ENCODE data around the gene ATP6V1E1.

The ATP6V1E1 gene

DNA sequence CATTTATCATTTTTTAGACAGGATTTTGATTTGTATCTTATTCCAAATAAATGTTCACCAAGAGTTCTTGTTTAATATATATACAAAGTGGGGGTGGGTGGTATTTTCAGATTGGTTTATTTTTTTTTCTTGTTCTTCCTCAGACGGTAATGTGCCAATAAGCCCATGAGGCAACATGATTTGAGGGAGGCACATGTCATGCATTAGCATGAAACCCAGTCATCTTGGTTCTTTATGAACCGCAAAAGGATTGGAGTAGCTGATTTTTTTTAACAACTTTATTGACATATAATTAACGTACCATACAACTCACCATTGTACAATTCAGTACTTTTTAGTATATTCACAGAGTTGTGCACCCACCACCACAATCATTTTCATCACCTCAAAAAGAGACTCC is 12.7 kb upstream of the ATP6V1E1 start:
- Histone ChIP-seq H3K27me3 (ENCODE audit: insufficient read depth, low read length, poor library complexity, severe bottlenecking) (no peaks in the 10 kb centered on the region), H3K4me1 (ENCODE audit: insufficient read depth, low read length, poor library complexity, severe bottlenecking) (peaks cover 15% of the 10 kb centered on the region), H2AFZ (ENCODE audit: low read length) (no peak overlapping the region), H3F3A (ENCODE audit: low read depth) (no peaks in the 10 kb centered on the region), H3K4me3 (ENCODE audit: low read length, poor library complexity, severe bottlenecking) (no peak overlapping the region), H3K9ac (ENCODE audit: low read depth, low read length, poor library complexity, severe bottlenecking) (no peak overlapping the region), H3K36me3 (ENCODE audit: insufficient read depth, low read length) (no peaks in the 10 kb centered on the region), H4K20me1 (ENCODE audit: insufficient read depth, low read length, poor library complexity, severe bottlenecking) (no peaks in the 10 kb centered on the region), H3K79me2 (ENCODE audit: insufficient read depth, low read length) (peaks cover 26% of the 10 kb centered on the region), H3K9me2 (replicated peaks; ENCODE audit: low read depth, low read length) (no peaks in the 10 kb centered on the region), H3K9me3 (ENCODE audit: insufficient read depth, low read depth, low read length) (no peaks in the 10 kb centered on the region), H3K4me2 (ENCODE audit: low read depth, low read length, poor library complexity, severe bottlenecking) (no peak overlapping the region)
- TF ChIP-seq, protein P1, sequence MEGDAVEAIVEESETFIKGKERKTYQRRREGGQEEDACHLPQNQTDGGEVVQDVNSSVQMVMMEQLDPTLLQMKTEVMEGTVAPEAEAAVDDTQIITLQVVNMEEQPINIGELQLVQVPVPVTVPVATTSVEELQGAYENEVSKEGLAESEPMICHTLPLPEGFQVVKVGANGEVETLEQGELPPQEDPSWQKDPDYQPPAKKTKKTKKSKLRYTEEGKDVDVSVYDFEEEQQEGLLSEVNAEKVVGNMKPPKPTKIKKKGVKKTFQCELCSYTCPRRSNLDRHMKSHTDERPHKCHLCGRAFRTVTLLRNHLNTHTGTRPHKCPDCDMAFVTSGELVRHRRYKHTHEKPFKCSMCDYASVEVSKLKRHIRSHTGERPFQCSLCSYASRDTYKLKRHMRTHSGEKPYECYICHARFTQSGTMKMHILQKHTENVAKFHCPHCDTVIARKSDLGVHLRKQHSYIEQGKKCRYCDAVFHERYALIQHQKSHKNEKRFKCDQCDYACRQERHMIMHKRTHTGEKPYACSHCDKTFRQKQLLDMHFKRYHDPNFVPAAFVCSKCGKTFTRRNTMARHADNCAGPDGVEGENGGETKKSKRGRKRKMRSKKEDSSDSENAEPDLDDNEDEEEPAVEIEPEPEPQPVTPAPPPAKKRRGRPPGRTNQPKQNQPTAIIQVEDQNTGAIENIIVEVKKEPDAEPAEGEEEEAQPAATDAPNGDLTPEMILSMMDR (conservative IDR thresholded peaks at IDR 0.05; ENCODE audit: low read length) = no peak
- no peak for TF ChIP-seq EZH2phosphoT487 (IDR thresholded peaks at IDR 0.05; ENCODE audit: borderline replicate concordance)

GRCh38 chr22:17639247-17639741 is 10.7 kb upstream of the ATP6V1E1 start:
- Histone ChIP-seq H3K36me3 (ENCODE audit: insufficient read depth, low read length) (no peaks in the 10 kb centered on the region), H3K4me2 (ENCODE audit: low read depth, low read length, poor library complexity, severe bottlenecking) (peak overlapping the region; percentile 97), H3K9me3 (ENCODE audit: insufficient read depth, low read depth, low read length) (no peaks in the 10 kb centered on the region), H4K20me1 (ENCODE audit: insufficient read depth, low read length, poor library complexity, severe bottlenecking) (no peaks in the 10 kb centered on the region), H3K9ac (ENCODE audit: low read depth, low read length, poor library complexity, severe bottlenecking) (peak overlapping the region; percentile 94), H3K4me3 (ENCODE audit: low read length, poor library complexity, severe bottlenecking) (peak overlapping the region; percentile 90), H3K27me3 (ENCODE audit: insufficient read depth, low read length, poor library complexity, severe bottlenecking) (no peaks in the 10 kb centered on the region), H3K4me1 (ENCODE audit: insufficient read depth, low read length, poor library complexity, severe bottlenecking) (peaks cover 15% of the 10 kb centered on the region), H2AFZ (ENCODE audit: low read length) (peak overlapping the region; percentile 76), H3K79me2 (ENCODE audit: insufficient read depth, low read length) (peaks cover 26% of the 10 kb centered on the region), H3K9me2 (replicated peaks; ENCODE audit: low read depth, low read length) (no peaks in the 10 kb centered on the region), H3F3A (ENCODE audit: low read depth) (no peaks in the 10 kb centered on the region)
- TF ChIP-seq EZH2phosphoT487 (IDR thresholded peaks at IDR 0.05; ENCODE audit: borderline replicate concordance) = no peak
- TF ChIP-seq, protein P1 (conservative IDR thresholded peaks at IDR 0.05; ENCODE audit: low read length) = no peak

- Histone ChIP-seq H3K9me2 (replicated peaks; ENCODE audit: low read depth, low read length) (no peaks in the 10 kb centered on the region), H3F3A (ENCODE audit: low read depth) (no peaks in the 10 kb centered on the region), H3K36me3 (ENCODE audit: insufficient read depth, low read length) (no peaks in the 10 kb centered on the region), H2AFZ (ENCODE audit: low read length) (peak within 1 kb of the TSS; percentile 76), H3K4me3 (ENCODE audit: low read length, poor library complexity, severe bottlenecking) (peak within 1 kb of the TSS; percentile 90), H3K4me2 (ENCODE audit: low read depth, low read length, poor library complexity, severe bottlenecking) (peak within 1 kb of the TSS; percentile 97), H4K20me1 (ENCODE audit: insufficient read depth, low read length, poor library complexity, severe bottlenecking) (no peaks in the 10 kb centered on the region), H3K9ac (ENCODE audit: low read depth, low read length, poor library complexity, severe bottlenecking) (peak within 1 kb of the TSS; percentile 94), H3K4me1 (ENCODE audit: insufficient read depth, low read length, poor library complexity, severe bottlenecking) (peaks cover 15% of the 10 kb centered on the region), H3K27me3 (ENCODE audit: insufficient read depth, low read length, poor library complexity, severe bottlenecking) (no peaks in the 10 kb centered on the region), H3K79me2 (ENCODE audit: insufficient read depth, low read length) (peaks cover 26% of the 10 kb centered on the region), H3K9me3 (ENCODE audit: insufficient read depth, low read depth, low read length) (no peaks in the 10 kb centered on the region)
- TF ChIP-seq, protein P1 (conservative IDR thresholded peaks at IDR 0.05; ENCODE audit: low read length) = no peak
- TF ChIP-seq EZH2phosphoT487 (IDR thresholded peaks at IDR 0.05; ENCODE audit: borderline replicate concordance) = no peak
These were observed 10.1 kb upstream of the ATP6V1E1 start, which contains the start of gene BCL2L13 for GRCh38 chr22:17638432-17639246. Gene BCL2L13 (plus strand): TSS chr22:17638757. CDS start chr22:17655712, 16,955 bp downstream.

Measured in Loucy (cell line).